AG10803 (cell line): ENCODE data around the gene RPTOR.

Experiments
- DNase-seq: peaks from one replicate; pipeline ENCODE4 v3.0.0; 2010; ENCODE audit warnings: low read depth
- H3K4me3 ChIP-seq: 2 replicates; pipeline ENCODE4 v1.5.1; 2011; ENCODE audit warnings: mild to moderate bottlenecking, low read length, control low read depth
- CTCF ChIP-seq: conservative IDR thresholded peaks from 2 replicates; pipeline ENCODE4 v1.5.1; 2011; ENCODE audit warnings: mild to moderate bottlenecking, low read length, control low read depth, inconsistent platforms

Gene RPTOR

GRCh38 chr17:80849119-80849518 is 304.5 kb downstream of the RPTOR start:
- TF ChIP-seq CTCF, result no peak
- no peak overlapping the region for H3K4me3 ChIP-seq
- DNase-seq, result no peak

GRCh38 chr17:80850109-80850508 is 305.5 kb downstream of the RPTOR start:
- no peak for TF ChIP-seq CTCF
- no peak for DNase-seq

GRCh38 chr17:80850817-80851216 is 306.2 kb downstream of the RPTOR start:
- H3K4me3 ChIP-seq, result no peak overlapping the region
- no peak for DNase-seq
- no peak for TF ChIP-seq CTCF

More at GRCh38 chr17:80850109-80850508, 305.5 kb downstream of the RPTOR start:
- no peak overlapping the region for H3K4me3 ChIP-seq

- no peak for TF ChIP-seq CTCF
- H3K4me3 ChIP-seq, result no peak overlapping the region
- no peak for DNase-seq
Observed at GRCh38 chr17:80851277-80851925, 306.8 kb downstream of the RPTOR start.

GRCh38 chr17:80852476-80853015 is 307.9 kb downstream of the RPTOR start:
- TF ChIP-seq CTCF, result no peak
- DNase-seq, result no peak
- no peak overlapping the region for H3K4me3 ChIP-seq

- no peak overlapping the region for H3K4me3 ChIP-seq
- no peak for DNase-seq
- no peak for TF ChIP-seq CTCF
Observed at GRCh38 chr17:80853076-80853475, 308.4 kb downstream of the RPTOR start.

GRCh38 chr17:80854220-80854619 is 309.6 kb downstream of the RPTOR start:
- no peak overlapping the region for H3K4me3 ChIP-seq
- no peak for TF ChIP-seq CTCF
- DNase-seq, result no peak
